Mesodermal cell (in vitro differentiated cells): ENCODE measurements around the gene DGKD.

Experiments
- H3K27ac ChIP-seq: 2 replicates; pipeline ENCODE4 v1.7.0; 2013; ENCODE audit warnings: mild to moderate bottlenecking, low read depth, low read length, moderate library complexity; ENCODE audit not compliant: severe bottlenecking
- H3K36me3 ChIP-seq: 2 replicates; pipeline ENCODE4 v1.7.1; 2013; ENCODE audit warnings: mild to moderate bottlenecking, low read length, moderate library complexity; ENCODE audit not compliant: control insufficient read depth, insufficient read depth
- H3K4me1 ChIP-seq: one replicate; pipeline ENCODE4 v1.7.1; 2013; ENCODE audit warnings: mild to moderate bottlenecking, low read length; ENCODE audit not compliant: insufficient read depth, control insufficient read depth, poor library complexity, severe bottlenecking
- H3K4me3 ChIP-seq: 2 replicates; pipeline ENCODE4 v1.7.0; 2013; ENCODE audit warnings: low read length, control low read depth, mild to moderate bottlenecking; ENCODE audit not compliant: insufficient read depth, poor library complexity, severe bottlenecking; ENCODE audit errors: extremely low read depth
- H3K9me3 ChIP-seq: 2 replicates; pipeline ENCODE4 v1.7.1; 2013; ENCODE audit warnings: mild to moderate bottlenecking, low read length, moderate library complexity; ENCODE audit not compliant: control insufficient read depth
- WGBS, 2 experiments: methylation state at CpG; one replicate each; pipeline ENCODE4 v1.1.5; 2013; ENCODE audit warnings: missing lambda C conversion rate in 2 of 2; ENCODE audit not compliant: insufficient coverage in 2 of 2; 5-methylcytosine and 5-hydroxymethylcytosine counted together

DGKD gene

GRCh38 chr2:233503947-233504637 is 149.8 kb downstream of the DGKD start:
- H3K36me3 ChIP-seq = no peaks in the 10 kb centered on the region
- H3K4me3 ChIP-seq = no peak overlapping the region
- H3K4me1 ChIP-seq = no peaks in the 10 kb centered on the region
- WGBS, 2 experiments = no CpG with 5 or more reads among the region's 1 CpG
- H3K9me3 ChIP-seq = peaks cover 12% of the 10 kb centered on the region
- no peak overlapping the region for H3K27ac ChIP-seq

GRCh38 chr2:233513953-233514655 is 159.8 kb downstream of the DGKD start:
- no peaks in the 10 kb centered on the region for H3K4me1 ChIP-seq
- no peaks in the 10 kb centered on the region for H3K9me3 ChIP-seq
- H3K27ac ChIP-seq = no peak overlapping the region
- no peaks in the 10 kb centered on the region for H3K36me3 ChIP-seq
- WGBS, 2 experiments = 90 to 92% methylated on average over 4 to 5 of the region's 7 CpGs
- H3K4me3 ChIP-seq = no peak overlapping the region

- WGBS, 2 experiments = no CpG with 5 or more reads among the region's 3 CpGs
- no peaks in the 10 kb centered on the region for H3K36me3 ChIP-seq
These were observed 165.7 kb downstream of the DGKD start for GRCh38 chr2:233519787-233520611.

More at GRCh38 chr2:233519787-233520611, 165.7 kb downstream of the DGKD start:
- Histone ChIP-seq H3K4me3 (no peak overlapping the region), H3K27ac (no peak overlapping the region), H3K4me1 (no peaks in the 10 kb centered on the region), H3K9me3 (no peaks in the 10 kb centered on the region)
